ENCODE measurements around the gene CELF4.

The CELF4 gene

GRCh38 chr18:37491526-37491925, 74.1 kb downstream of the CELF4 start:
- TF ChIP-seq, protein P1, sequence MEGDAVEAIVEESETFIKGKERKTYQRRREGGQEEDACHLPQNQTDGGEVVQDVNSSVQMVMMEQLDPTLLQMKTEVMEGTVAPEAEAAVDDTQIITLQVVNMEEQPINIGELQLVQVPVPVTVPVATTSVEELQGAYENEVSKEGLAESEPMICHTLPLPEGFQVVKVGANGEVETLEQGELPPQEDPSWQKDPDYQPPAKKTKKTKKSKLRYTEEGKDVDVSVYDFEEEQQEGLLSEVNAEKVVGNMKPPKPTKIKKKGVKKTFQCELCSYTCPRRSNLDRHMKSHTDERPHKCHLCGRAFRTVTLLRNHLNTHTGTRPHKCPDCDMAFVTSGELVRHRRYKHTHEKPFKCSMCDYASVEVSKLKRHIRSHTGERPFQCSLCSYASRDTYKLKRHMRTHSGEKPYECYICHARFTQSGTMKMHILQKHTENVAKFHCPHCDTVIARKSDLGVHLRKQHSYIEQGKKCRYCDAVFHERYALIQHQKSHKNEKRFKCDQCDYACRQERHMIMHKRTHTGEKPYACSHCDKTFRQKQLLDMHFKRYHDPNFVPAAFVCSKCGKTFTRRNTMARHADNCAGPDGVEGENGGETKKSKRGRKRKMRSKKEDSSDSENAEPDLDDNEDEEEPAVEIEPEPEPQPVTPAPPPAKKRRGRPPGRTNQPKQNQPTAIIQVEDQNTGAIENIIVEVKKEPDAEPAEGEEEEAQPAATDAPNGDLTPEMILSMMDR (IDR thresholded peaks at IDR 0.05; ENCODE audit: insufficient read depth, low read length, poor library complexity, severe bottlenecking): no peak
- no peak for TF ChIP-seq EZH2phosphoT487 (conservative IDR thresholded peaks at IDR 0.05; ENCODE audit: low read length)
- Histone ChIP-seq H3K27ac (ENCODE audit: low read depth, low read length) (no peak overlapping the region), H3K79me2 (ENCODE audit: insufficient read depth, low read length) (no peaks in the 10 kb centered on the region), H3K4me2 (ENCODE audit: low read depth, low read length, poor library complexity, severe bottlenecking) (no peak overlapping the region), H4K20me1 (ENCODE audit: low read depth, low read length) (no peaks in the 10 kb centered on the region), H3K9me3 (ENCODE audit: insufficient read depth, low read length) (no peaks in the 10 kb centered on the region), H3K9me2 (replicated peaks; ENCODE audit: insufficient read depth, low read length) (no peaks in the 10 kb centered on the region), H3K4me3 (ENCODE audit: insufficient read depth, low read length, poor library complexity, severe bottlenecking) (no peak overlapping the region), H2AFZ (ENCODE audit: low read depth, low read length, severe bottlenecking) (no peak overlapping the region), H3F3A (ENCODE audit: insufficient read depth) (no peaks in the 10 kb centered on the region), H3K9ac (ENCODE audit: low read length) (no peak overlapping the region), H3K36me3 (ENCODE audit: low read length) (no peaks in the 10 kb centered on the region), H3K27me3 (ENCODE audit: low read length) (no peaks in the 10 kb centered on the region)

DNA sequence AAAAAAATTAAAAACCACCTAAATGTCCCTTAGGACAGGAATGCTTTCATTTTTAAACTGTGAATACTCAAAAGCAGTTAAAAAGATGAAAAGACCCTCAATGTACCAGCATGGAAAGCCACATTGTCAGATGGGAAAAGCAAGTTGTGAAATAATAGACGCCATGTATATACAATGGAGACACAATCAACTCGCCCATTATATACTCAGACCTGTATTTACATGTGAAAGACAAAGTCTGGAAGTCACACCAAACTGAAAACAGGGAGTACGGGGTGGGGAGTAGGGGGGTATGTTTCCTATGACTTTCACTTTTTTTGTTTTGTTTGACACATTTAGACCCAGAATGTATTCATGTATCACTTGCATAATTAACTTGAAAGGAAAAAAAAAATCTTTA, 75.6 kb downstream of the CELF4 start:
- Histone ChIP-seq H3K9me2 (replicated peaks; ENCODE audit: insufficient read depth, low read length) (no peaks in the 10 kb centered on the region), H2AFZ (ENCODE audit: low read depth, low read length, severe bottlenecking) (no peak overlapping the region), H4K20me1 (ENCODE audit: low read depth, low read length) (no peaks in the 10 kb centered on the region), H3K9ac (ENCODE audit: low read length) (no peak overlapping the region), H3F3A (ENCODE audit: insufficient read depth) (no peaks in the 10 kb centered on the region), H3K36me3 (ENCODE audit: low read length) (no peaks in the 10 kb centered on the region), H3K27me3 (ENCODE audit: low read length) (no peaks in the 10 kb centered on the region), H3K79me2 (ENCODE audit: insufficient read depth, low read length) (no peaks in the 10 kb centered on the region), H3K4me3 (ENCODE audit: insufficient read depth, low read length, poor library complexity, severe bottlenecking) (no peak overlapping the region), H3K27ac (ENCODE audit: low read depth, low read length) (no peak overlapping the region), H3K9me3 (ENCODE audit: insufficient read depth, low read length) (no peaks in the 10 kb centered on the region), H3K4me2 (ENCODE audit: low read depth, low read length, poor library complexity, severe bottlenecking) (no peak overlapping the region)
- TF ChIP-seq, protein P1 (IDR thresholded peaks at IDR 0.05; ENCODE audit: insufficient read depth, low read length, poor library complexity, severe bottlenecking): no peak
- 0 out of 2 replicates have a peak, but pooled peaks have one; percentile 52 for TF ChIP-seq EZH2phosphoT487 (conservative IDR thresholded peaks at IDR 0.05; ENCODE audit: low read length)

GRCh38 chr18:37489011-37489410, 76.6 kb downstream of the CELF4 start:
- H3K9ac ChIP-seq (ENCODE audit: low read length): no peak overlapping the region
- H3K9me2 ChIP-seq (replicated peaks; ENCODE audit: insufficient read depth, low read length): no peaks in the 10 kb centered on the region
- H3K27ac ChIP-seq (ENCODE audit: low read depth, low read length): no peak overlapping the region
- H3K27me3 ChIP-seq (ENCODE audit: low read length): no peaks in the 10 kb centered on the region
- no peaks in the 10 kb centered on the region for H4K20me1 ChIP-seq (ENCODE audit: low read depth, low read length)
- no peak for TF ChIP-seq EZH2phosphoT487 (conservative IDR thresholded peaks at IDR 0.05; ENCODE audit: low read length)
- TF ChIP-seq, protein P1 (IDR thresholded peaks at IDR 0.05; ENCODE audit: insufficient read depth, low read length, poor library complexity, severe bottlenecking): no peak
- no peaks in the 10 kb centered on the region for H3K9me3 ChIP-seq (ENCODE audit: insufficient read depth, low read length)
- no peak overlapping the region for H2AFZ ChIP-seq (ENCODE audit: low read depth, low read length, severe bottlenecking)
- no peaks in the 10 kb centered on the region for H3K79me2 ChIP-seq (ENCODE audit: insufficient read depth, low read length)
- H3F3A ChIP-seq (ENCODE audit: insufficient read depth): no peaks in the 10 kb centered on the region
- H3K36me3 ChIP-seq (ENCODE audit: low read length): no peaks in the 10 kb centered on the region
- H3K4me3 ChIP-seq (ENCODE audit: insufficient read depth, low read length, poor library complexity, severe bottlenecking): no peak overlapping the region
- no peak overlapping the region for H3K4me2 ChIP-seq (ENCODE audit: low read depth, low read length, poor library complexity, severe bottlenecking)
